NCI-H2029 treated with DMSO at 0.1 percent for 48 hours (cell line): ENCODE results near the gene LRRC1.

ENCODE experiments used
- DNase-seq: peaks from one replicate; lab custom pipeline; 2025; lab: John Stamatoyannopoulos, UW

Gene LRRC1

GRCh38 chr6:53888931-53889330 is 94.1 kb downstream of the LRRC1 start:
- DNase-seq: no peak

- no peak for DNase-seq
Measured at GRCh38 chr6:53889365-53889764, 94.6 kb downstream of the LRRC1 start.

- no peak for DNase-seq
Measured at GRCh38 chr6:53892707-53893106, 97.9 kb downstream of the LRRC1 start.

- DNase-seq: peak; percentile 88
Measured at GRCh38 chr6:53894091-53894490, 99.3 kb downstream of the LRRC1 start.

- DNase-seq: no peak
Measured at GRCh38 chr6:53896196-53896595, 101.4 kb downstream of the LRRC1 start.

- DNase-seq: no peak
Measured at GRCh38 chr6:53898026-53898795, 103.4 kb downstream of the LRRC1 start.

GRCh38 chr6:53899512-53899911 is 104.7 kb downstream of the LRRC1 start:
- no peak for DNase-seq

- DNase-seq: no peak
Measured at GRCh38 chr6:53903357-53903756, 108.6 kb downstream of the LRRC1 start.

GRCh38 chr6:53906103-53906502 is 111.3 kb downstream of the LRRC1 start:
- DNase-seq: no peak

GRCh38 chr6:53906842-53907241 is 112.0 kb downstream of the LRRC1 start:
- no peak for DNase-seq

- no peak for DNase-seq
Measured at GRCh38 chr6:53910834-53911233, 116.0 kb downstream of the LRRC1 start.

- no peak for DNase-seq
Measured at GRCh38 chr6:53912661-53913060, 117.9 kb downstream of the LRRC1 start.

- no peak for DNase-seq
Measured at GRCh38 chr6:53913286-53913685, 118.5 kb downstream of the LRRC1 start.

- DNase-seq: no peak
Measured at GRCh38 chr6:53915026-53915691, 120.4 kb downstream of the LRRC1 start.

GRCh38 chr6:53916804-53917463 is 122.1 kb downstream of the LRRC1 start:
- DNase-seq: no peak

GRCh38 chr6:53917464-53917842 is 122.6 kb downstream of the LRRC1 start:
- no peak for DNase-seq

GRCh38 chr6:53918854-53919510 is 124.2 kb downstream of the LRRC1 start:
- DNase-seq: no peak

GRCh38 chr6:53919881-53920360 is 125.1 kb downstream of the LRRC1 start:
- no peak for DNase-seq

GRCh38 chr6:53920881-53921280 is 126.1 kb downstream of the LRRC1 start:
- DNase-seq: no peak

- no peak for DNase-seq
Measured at GRCh38 chr6:53921639-53922038, 126.8 kb downstream of the LRRC1 start.

- no peak for DNase-seq
Measured at GRCh38 chr6:53922539-53922981, 127.8 kb downstream of the LRRC1 start.

GRCh38 chr6:53924277-53924676 is 129.5 kb downstream of the LRRC1 start:
- no peak for DNase-seq
